HUES48 (cell line): ENCODE data around the gene SKOR2.

ENCODE experiments used
- H3K27ac ChIP-seq: one replicate; pipeline ENCODE4 v1.7.0; 2013; ENCODE audit warnings: low read depth, low read length, inconsistent platforms
- H3K27me3 ChIP-seq: 2 replicates; pipeline ENCODE4 v1.6.1; 2013; ENCODE audit warnings: mild to moderate bottlenecking, low read length; ENCODE audit not compliant: control insufficient read depth, insufficient read depth
- H3K36me3 ChIP-seq: 2 replicates; pipeline ENCODE4 v1.6.1; 2013; ENCODE audit warnings: low read length; ENCODE audit not compliant: control insufficient read depth, insufficient read depth
- H3K4me1 ChIP-seq: 2 replicates; pipeline ENCODE4 v1.6.1; 2013; ENCODE audit warnings: mild to moderate bottlenecking, low read length; ENCODE audit not compliant: control insufficient read depth, insufficient read depth
- H3K4me3 ChIP-seq: 2 replicates; pipeline ENCODE4 v1.5.1; 2013; ENCODE audit warnings: mild to moderate bottlenecking, low read depth, low read length
- H3K9ac ChIP-seq: 2 replicates; pipeline ENCODE4 v1.6.1; 2013; ENCODE audit warnings: mild to moderate bottlenecking, low read depth, low read length, moderate library complexity
- H3K9me3 ChIP-seq: 2 replicates; pipeline ENCODE4 v1.6.1; 2013; ENCODE audit warnings: low read length; ENCODE audit not compliant: control insufficient read depth, insufficient read depth

Gene SKOR2

GRCh38 chr18:47253101-47253654 is 1.7 kb upstream of the SKOR2 start:
- Histone ChIP-seq H3K9me3 (no peaks in the 10 kb centered on the region), H3K27ac (no peak overlapping the region), H3K4me1 (peaks cover 72% of the 10 kb centered on the region), H3K4me3 (no peak overlapping the region), H3K9ac (no peak overlapping the region), H3K36me3 (no peaks in the 10 kb centered on the region), H3K27me3 (peaks cover 100% of the 10 kb centered on the region)

- Histone ChIP-seq H3K9me3 (no peaks in the 10 kb centered on the region), H3K27ac (no peak overlapping the region), H3K9ac (no peak overlapping the region), H3K36me3 (no peaks in the 10 kb centered on the region), H3K4me3 (no peak overlapping the region), H3K4me1 (peaks cover 55% of the 10 kb centered on the region), H3K27me3 (peaks cover 93% of the 10 kb centered on the region)
Observed at GRCh38 chr18:47250391-47251046, 941 bp downstream of the SKOR2 start.

GRCh38 chr18:47249314-47249981 is 2.0 kb downstream of the SKOR2 start:
- H3K4me3 ChIP-seq: no peak overlapping the region
- no peak overlapping the region for H3K9ac ChIP-seq
- H3K27ac ChIP-seq: no peak overlapping the region
- no peaks in the 10 kb centered on the region for H3K36me3 ChIP-seq
- peaks cover 56% of the 10 kb centered on the region for H3K4me1 ChIP-seq
- H3K9me3 ChIP-seq: no peaks in the 10 kb centered on the region
- H3K27me3 ChIP-seq: peaks cover 85% of the 10 kb centered on the region

GRCh38 chr18:47248604-47249313 is 2.7 kb downstream of the SKOR2 start:
- no peak overlapping the region; the same call in 1 of the 2 replicates for H3K4me3 ChIP-seq
- peaks cover 82% of the 10 kb centered on the region for H3K27me3 ChIP-seq
- H3K36me3 ChIP-seq: no peaks in the 10 kb centered on the region
- no peak overlapping the region for H3K27ac ChIP-seq
- H3K4me1 ChIP-seq: peaks cover 57% of the 10 kb centered on the region
- H3K9me3 ChIP-seq: no peaks in the 10 kb centered on the region
- H3K9ac ChIP-seq: no peak overlapping the region

- no peaks in the 10 kb centered on the region for H3K36me3 ChIP-seq
- H3K27me3 ChIP-seq: peaks cover 76% of the 10 kb centered on the region
- no peaks in the 10 kb centered on the region for H3K9me3 ChIP-seq
- H3K9ac ChIP-seq: no peak overlapping the region
- H3K4me3 ChIP-seq: no peak overlapping the region; the same call in 1 of the 2 replicates
- no peak overlapping the region for H3K27ac ChIP-seq
- peaks cover 58% of the 10 kb centered on the region for H3K4me1 ChIP-seq
Observed at GRCh38 chr18:47248115-47248603, 3.3 kb downstream of the SKOR2 start.

GRCh38 chr18:47247416-47248114 is 3.9 kb downstream of the SKOR2 start:
- H3K4me1 ChIP-seq: peaks cover 58% of the 10 kb centered on the region
- H3K9ac ChIP-seq: no peak overlapping the region
- H3K27me3 ChIP-seq: peaks cover 70% of the 10 kb centered on the region
- H3K27ac ChIP-seq: no peak overlapping the region
- no peaks in the 10 kb centered on the region for H3K36me3 ChIP-seq
- peak overlapping the region; percentile 44; the same call in 1 of the 2 replicates for H3K4me3 ChIP-seq
- no peaks in the 10 kb centered on the region for H3K9me3 ChIP-seq

- Histone ChIP-seq H3K27me3 (peaks cover 65% of the 10 kb centered on the region), H3K9me3 (no peaks in the 10 kb centered on the region), H3K36me3 (no peaks in the 10 kb centered on the region), H3K4me1 (peaks cover 56% of the 10 kb centered on the region), H3K27ac (peak overlapping the region; percentile 27), H3K4me3 (peak overlapping the region; percentile 59; the same call in 1 of the 2 replicates), H3K9ac (no peak overlapping the region)
Observed at GRCh38 chr18:47247036-47247415, 4.4 kb downstream of the SKOR2 start.

- Histone ChIP-seq H3K36me3 (no peaks in the 10 kb centered on the region), H3K27ac (peak overlapping the region; percentile 32), H3K4me1 (peaks cover 50% of the 10 kb centered on the region), H3K4me3 (peak overlapping the region; percentile 59), H3K27me3 (peaks cover 58% of the 10 kb centered on the region), H3K9ac (no peak overlapping the region), H3K9me3 (no peaks in the 10 kb centered on the region)
Observed at GRCh38 chr18:47246027-47246971, 5.2 kb downstream of the SKOR2 start.

- peaks cover 36% of the 10 kb centered on the region for H3K27me3 ChIP-seq
- H3K27ac ChIP-seq: no peak overlapping the region
- H3K9me3 ChIP-seq: no peaks in the 10 kb centered on the region
- peaks cover 52% of the 10 kb centered on the region for H3K4me1 ChIP-seq
- no peak overlapping the region for H3K4me3 ChIP-seq
- H3K36me3 ChIP-seq: no peaks in the 10 kb centered on the region
- no peak overlapping the region for H3K9ac ChIP-seq
Observed at GRCh38 chr18:47244086-47244485, 7.4 kb downstream of the SKOR2 start.

GRCh38 chr18:47235096-47235495 is 16.4 kb downstream of the SKOR2 start:
- Histone ChIP-seq H3K36me3 (no peaks in the 10 kb centered on the region), H3K4me3 (no peak overlapping the region), H3K9me3 (no peaks in the 10 kb centered on the region), H3K27me3 (no peaks in the 10 kb centered on the region), H3K27ac (no peak overlapping the region), H3K4me1 (peaks cover 14% of the 10 kb centered on the region), H3K9ac (no peak overlapping the region)
